HG02870 (cell line): Measurements from ENCODE around the gene ZDHHC3.
"Not testable (repeated sequence)": the region's sequence is repeated elsewhere in the genome, so short reads cannot be mapped to it uniquely, and the experiment has no call there.

ENCODE experiments used
- ATAC-seq: cut with Tn5 transposase; IDR thresholded peaks from one replicate; pipeline ENCODE4 v1.9.1; 2021; ENCODE audit warnings: mild to moderate bottlenecking, moderate library complexity; ENCODE audit not compliant: unreplicated experiment

The ZDHHC3 gene

DNA sequence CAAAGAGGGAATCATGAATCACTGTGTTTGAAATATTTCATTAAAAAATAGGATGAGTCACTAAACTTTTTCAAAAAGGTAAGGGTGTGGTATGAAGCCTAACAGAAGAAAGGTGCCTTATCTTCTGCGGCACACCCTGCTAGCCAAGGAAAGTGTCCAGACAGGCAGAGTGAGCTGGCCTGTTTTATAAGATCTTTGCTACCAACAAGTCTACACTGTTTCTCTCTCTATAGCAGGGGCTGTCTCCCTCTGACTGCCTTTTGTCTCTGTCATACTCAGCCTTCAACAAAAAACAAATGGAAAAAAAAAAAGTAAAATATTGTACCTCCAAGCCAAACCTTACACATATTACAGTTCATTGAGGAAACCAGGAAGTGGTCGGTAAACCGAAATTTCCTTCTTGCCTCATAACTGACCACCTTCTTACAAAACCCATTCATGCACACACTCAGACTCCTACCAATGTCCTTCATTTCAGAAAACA lies 9.1 kb downstream of the ZDHHC3 start:
- no peak for ATAC-seq

- ATAC-seq, result no peak
Measured at GRCh38 chr3:44965165-44965564, 10.8 kb downstream of the ZDHHC3 start.

GRCh38 chr3:44963571-44964325 lies 12.2 kb downstream of the ZDHHC3 start:
- ATAC-seq, result no peak

- ATAC-seq, result no peak
Measured at GRCh38 chr3:44962621-44963393, 13.2 kb downstream of the ZDHHC3 start.

DNA sequence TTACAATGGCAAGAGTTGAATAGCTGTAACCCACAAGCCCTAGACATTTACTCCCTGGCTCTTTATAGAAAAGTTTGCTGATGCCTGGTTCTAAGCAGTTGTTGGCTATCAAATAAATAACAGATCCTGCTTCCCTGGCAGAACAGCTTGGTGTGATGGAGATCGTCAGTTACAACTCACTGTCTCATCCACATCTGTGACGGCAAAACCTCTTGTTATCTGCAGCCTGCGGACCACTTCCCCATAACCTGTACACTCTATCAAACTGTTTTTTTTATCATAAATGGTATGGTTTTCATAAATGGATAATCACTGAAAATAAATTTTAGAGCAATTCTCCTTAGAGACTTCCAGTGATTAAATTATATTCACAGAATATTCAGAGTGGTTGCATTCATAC lies 14.1 kb downstream of the ZDHHC3 start:
- no peak for ATAC-seq

DNA sequence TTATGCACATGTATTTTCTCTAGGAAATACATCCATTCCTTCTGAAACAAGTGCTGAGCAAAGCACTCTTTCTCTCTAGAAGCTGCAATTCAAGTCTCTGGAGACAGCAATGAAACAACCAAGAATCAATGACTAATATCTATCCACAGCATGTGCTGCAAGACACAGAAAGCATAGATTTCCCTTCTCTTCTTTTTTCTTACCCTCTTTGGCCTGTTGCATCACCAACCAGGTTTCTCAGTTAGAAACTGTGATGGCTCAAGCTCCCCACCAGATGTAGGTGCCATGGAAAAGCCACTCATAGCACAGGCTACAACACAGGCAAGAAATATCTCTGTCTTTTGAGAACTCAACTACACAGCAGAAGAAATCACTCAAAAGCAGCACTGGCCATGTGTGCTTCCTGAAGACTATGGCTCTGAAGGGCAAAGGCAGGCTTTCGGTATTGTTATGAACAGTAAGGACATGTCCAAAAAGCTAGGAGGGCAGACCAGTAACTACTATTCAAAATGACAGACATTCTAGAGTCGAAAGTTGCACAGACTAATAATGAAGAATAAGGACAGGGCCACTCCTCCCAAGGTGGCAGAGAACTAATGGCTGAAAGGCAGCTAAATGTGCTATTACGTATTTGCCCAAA lies 15.5 kb downstream of the ZDHHC3 start:
- ATAC-seq, result peak; percentile 52

DNA sequence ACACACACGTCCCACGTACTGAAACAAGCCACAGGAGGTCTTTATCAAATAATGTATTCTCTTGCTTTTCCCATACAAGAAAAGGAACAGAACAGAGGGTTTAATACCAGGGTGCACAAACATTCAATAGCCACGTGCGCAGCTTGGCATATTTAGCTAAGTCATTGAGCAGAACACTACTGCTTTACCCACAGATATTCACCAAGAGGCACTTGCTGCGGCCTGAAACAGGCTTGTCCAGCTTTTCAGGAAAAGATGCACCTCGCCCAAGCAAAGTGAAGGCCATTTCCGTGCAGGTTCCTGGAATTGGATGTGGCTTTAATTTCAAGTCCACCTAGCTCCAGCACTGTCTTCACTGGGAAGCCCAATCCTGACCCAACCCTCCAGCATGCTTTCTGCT lies 17.6 kb downstream of the ZDHHC3 start:
- ATAC-seq, result no peak

- no peak for ATAC-seq
Measured at GRCh38 chr3:44957986-44958385, 18.0 kb downstream of the ZDHHC3 start.

GRCh38 chr3:44955917-44956316 lies 20.1 kb downstream of the ZDHHC3 start:
- ATAC-seq, result no peak

DNA sequence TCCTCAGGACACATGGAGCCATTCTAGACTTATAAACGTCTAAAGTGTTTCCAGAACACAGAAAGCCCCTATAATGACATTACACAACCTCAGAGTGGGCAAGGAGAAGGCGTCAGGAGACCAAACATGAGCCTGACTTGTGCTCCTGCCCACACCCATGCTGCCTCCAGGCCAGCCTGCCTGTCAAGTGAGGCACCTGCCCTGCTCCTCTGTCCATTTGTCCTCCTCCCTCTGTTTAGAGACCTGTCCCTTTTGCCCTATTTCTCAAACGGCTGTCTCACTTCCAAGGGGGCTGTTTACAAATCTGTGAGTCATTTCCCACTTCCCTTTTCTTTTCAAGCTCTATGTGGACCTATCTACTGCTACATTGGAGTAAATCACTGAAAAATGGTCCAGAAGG lies 21.0 kb downstream of the ZDHHC3 start:
- ATAC-seq, result peak; percentile 79

DNA sequence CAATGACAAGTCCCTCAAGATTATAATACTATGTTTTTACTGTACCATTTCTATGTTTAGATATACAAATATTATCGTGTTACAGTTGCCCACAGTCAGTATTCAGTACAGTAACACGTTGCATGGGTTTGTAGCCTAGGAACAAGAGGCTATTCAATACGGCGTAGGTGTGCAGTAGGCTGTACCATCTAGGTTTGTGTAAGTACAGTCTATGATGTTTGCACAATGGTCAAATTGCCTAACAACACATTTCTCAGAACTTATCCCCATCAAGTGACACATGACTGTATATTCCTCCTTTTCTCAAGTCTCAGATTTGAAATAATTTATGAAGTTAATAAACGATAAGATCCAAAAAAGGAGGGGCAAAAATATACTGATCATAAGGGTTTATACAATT lies 21.7 kb downstream of the ZDHHC3 start:
- no peak for ATAC-seq

- no peak for ATAC-seq
Measured at GRCh38 chr3:44952689-44953088, 23.3 kb downstream of the ZDHHC3 start.

DNA sequence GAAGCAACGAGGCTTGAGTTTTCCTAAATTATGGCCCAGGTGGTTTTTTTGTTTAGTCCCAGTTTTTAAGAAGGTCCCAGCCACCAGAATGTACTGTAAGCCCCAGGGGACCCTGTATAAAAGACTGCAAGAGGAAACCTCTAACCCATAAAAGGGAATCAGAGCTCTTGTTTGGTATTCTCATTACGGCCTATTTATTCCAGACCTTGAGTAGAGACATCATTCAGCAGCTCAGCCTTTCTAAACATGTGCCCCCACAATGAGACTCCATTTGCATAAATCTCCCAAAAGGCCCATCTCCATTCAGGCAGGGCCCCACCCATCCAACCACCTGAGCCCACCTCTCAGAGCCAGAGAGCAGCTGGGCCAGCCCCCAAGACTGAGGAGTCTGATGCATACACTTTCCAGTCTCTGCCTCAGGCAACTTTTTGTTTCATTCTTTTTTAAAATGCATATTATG lies 25.7 kb downstream of the ZDHHC3 start:
- no peak for ATAC-seq

GRCh38 chr3:44949770-44950169 lies 26.2 kb downstream of the ZDHHC3 start:
- ATAC-seq, result not testable (repeated sequence)

GRCh38 chr3:44948239-44948638 lies 27.7 kb downstream of the ZDHHC3 start:
- ATAC-seq, result no peak

GRCh38 chr3:44942202-44942921 lies 33.6 kb downstream of the ZDHHC3 start:
- ATAC-seq, result no peak

GRCh38 chr3:44939581-44940036 lies 36.4 kb downstream of the ZDHHC3 start:
- no peak for ATAC-seq

DNA sequence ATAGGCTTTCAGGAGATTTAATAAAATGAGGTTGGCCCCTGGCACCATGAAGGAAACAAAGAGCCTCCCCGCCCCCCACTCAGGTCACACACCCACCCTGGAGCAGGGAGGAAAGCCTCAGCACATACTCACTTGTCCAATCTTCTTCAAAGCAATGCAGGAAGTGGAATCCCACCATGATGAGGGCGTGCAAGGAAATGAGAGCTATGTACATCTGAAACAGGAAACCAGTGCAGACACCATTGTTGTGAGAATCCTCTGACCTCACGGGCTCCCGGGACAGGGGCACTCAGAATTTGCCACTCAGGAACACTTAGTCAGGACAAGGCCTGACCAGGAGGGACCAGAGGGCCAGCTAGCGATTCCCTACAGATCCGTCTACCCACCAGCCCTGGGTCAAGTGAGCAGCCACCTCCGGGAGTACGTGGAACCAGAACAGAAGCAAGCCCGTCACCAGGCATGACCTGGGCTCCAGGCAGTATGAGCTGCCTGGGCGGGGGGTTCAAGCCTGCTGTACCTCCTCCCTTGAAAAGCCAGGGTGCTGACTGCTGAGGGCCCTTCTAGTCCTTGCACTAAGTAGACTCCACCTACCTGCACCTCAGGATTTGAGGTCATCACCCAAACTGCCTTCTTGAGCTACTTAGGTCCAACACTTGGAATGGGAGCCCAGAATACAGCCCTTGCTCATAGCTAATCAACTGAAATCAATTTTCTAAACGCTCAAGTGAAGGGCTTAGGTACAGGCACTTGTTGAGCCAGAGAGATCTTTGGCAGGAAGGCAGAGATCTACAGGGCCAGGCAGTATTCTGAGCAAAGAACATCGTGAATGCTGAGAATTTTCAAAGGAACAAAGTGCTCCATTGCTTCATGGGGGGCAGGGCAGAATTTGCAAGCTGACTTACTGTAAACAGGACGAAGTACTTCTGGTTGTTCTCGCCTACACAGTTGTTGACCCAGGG lies 42.7 kb downstream of the ZDHHC3 start:
- no peak for ATAC-seq

GRCh38 chr3:44932271-44932670 lies 43.7 kb downstream of the ZDHHC3 start:
- ATAC-seq, result no peak

GRCh38 chr3:44931791-44932190 lies 44.2 kb downstream of the ZDHHC3 start:
- ATAC-seq, result no peak
